Aorta (tissue), 5 donors: ENCODE measurements around the gene INPP5D. TPM values are rescaled to one million over a fixed set of nuclear protein-coding genes. Genes with fewer than 3 reads are reported as not detected.

Experiments
- ATAC-seq: fragments of 200-7000 bp; cut with Tn5 transposase; one replicate; pipeline ENCODE4 v1.9.1; 2022; ENCODE audit warnings: moderate library complexity; ENCODE audit not compliant: low FRiP score
- DNase-seq, 2 donors: peaks; one replicate each; pipeline ENCODE4 v3.0.0-alpha.2; 2020
- H3K27ac ChIP-seq, 2 donors: one replicate each; pipeline ENCODE4 v1.5.1; 2013; ENCODE audit warnings: low read length in 2 of 2, mild to moderate bottlenecking in 2 of 2, moderate library complexity in 2 of 2, control low read depth in 1 of 2, inconsistent platforms in 1 of 2, low read depth in 1 of 2
- H3K27me3 ChIP-seq, 2 donors: one replicate each; pipeline ENCODE4 v1.6.1; 2013; ENCODE audit warnings: control low read depth in 1 of 2, low read length in 1 of 2, mild to moderate bottlenecking in 1 of 2, moderate library complexity in 1 of 2; ENCODE audit not compliant: insufficient read depth in 2 of 2, control insufficient read depth in 1 of 2
- H3K36me3 ChIP-seq, 2 donors: one replicate each; pipeline ENCODE4 v1.6.1; 2013; ENCODE audit warnings: control low read depth in 1 of 2, low read length in 1 of 2, mild to moderate bottlenecking in 1 of 2; ENCODE audit not compliant: insufficient read depth in 2 of 2, control insufficient read depth in 1 of 2
- H3K4me1 ChIP-seq, 2 donors: one replicate each; pipeline ENCODE4 v1.6.1; 2013; ENCODE audit warnings: low read length in 2 of 2, control low read depth in 1 of 2, mild to moderate bottlenecking in 1 of 2, moderate library complexity in 1 of 2; ENCODE audit not compliant: insufficient read depth in 2 of 2, control insufficient read depth in 1 of 2
- H3K4me3 ChIP-seq, 2 donors: one replicate each; pipeline ENCODE4 v1.5.1; 2013; ENCODE audit warnings: low read length in 2 of 2, control low read depth in 1 of 2, mild to moderate bottlenecking in 1 of 2
- H3K9me3 ChIP-seq: one replicate; pipeline ENCODE4 v1.6.1; 2013; ENCODE audit warnings: mild to moderate bottlenecking, low read length; ENCODE audit not compliant: control insufficient read depth
- WGBS, 2 donors: extraction: QIAGEN DNeasy Blood & Tissue Kit; methylation state at CpG; one replicate each; pipeline ENCODE4 v1.1.7; 2013; 5-methylcytosine and 5-hydroxymethylcytosine counted together
- intact Hi-C, 2 donors: fragments of 100-400 bp; cut with DNase I; formaldehyde crosslinking; loops; one replicate each; pipeline versions ENCODE4 v1.14.2 to v1.15.0; 2022
- polyA plus RNA-seq, 2 donors: library from polyadenylated mRNA; stranded (reverse); fragments of 200-250 nt; gene quantifications; one replicate each; pipeline ENCODE4 v1.2.3, GENCODE V29; 2013
- total RNA-seq, 2 donors: library from RNA; stranded (reverse); fragmentation: NEBNext Ultra II Directional; extraction: Animal tissue kit (Norgen Biotek cat#: 25700); gene quantifications; one replicate each; pipeline ENCODE4 v1.2.1, GENCODE V29; 2021
- donor health status: healthy with polysubstance abuse.
- donor health status: Bipolar disorder and iron deficiency.
- donor health status: DM: no; HTN: no; CAD: no.
- donor health status: DM: no; HTN: no; CAD: no.
- donor health status: DM: yes; HTN: yes; CAD: no.

Gene INPP5D
- total and polyA plus RNA-seq, 4 donors, result 0.95 to 51.2 (median 17.2) TPM

- H3K4me3 ChIP-seq, result no peak overlapping the region
- no peaks in the 10 kb centered on the region for H3K36me3 ChIP-seq
- H3K4me1 ChIP-seq, result no peaks in the 10 kb centered on the region
- ATAC-seq, result no peak
- WGBS, 2 donors, result 75% methylated on average over 6 of the region's 6 CpGs
- intact Hi-C loops, result no loop called here
- H3K27ac ChIP-seq, result no peak overlapping the region
- H3K27me3 ChIP-seq, result no peaks in the 10 kb centered on the region
- peak in 1 of 2 donors; percentile 34 for DNase-seq
- peaks cover 3% of the 10 kb centered on the region for H3K9me3 ChIP-seq
Measured at GRCh38 chr2:233075141-233075965, 15.2 kb downstream of the INPP5D start.

- Histone ChIP-seq H3K27me3 (no peaks in the 10 kb centered on the region), H3K36me3 (no peaks in the 10 kb centered on the region), H3K9me3 (peaks cover 3% of the 10 kb centered on the region), H3K27ac (no peak overlapping the region), H3K4me1 (no peaks in the 10 kb centered on the region), H3K4me3 (no peak overlapping the region)
- ATAC-seq (no peak), DNase-seq (peak in 1 of 2 donors; percentile 1)
- intact Hi-C loops, result no loop called here
- 24 to 30% methylated on average over 2 of the region's 2 CpGs for WGBS, 2 donors
Measured at GRCh38 chr2:233075966-233076339, 15.8 kb downstream of the INPP5D start.

DNA sequence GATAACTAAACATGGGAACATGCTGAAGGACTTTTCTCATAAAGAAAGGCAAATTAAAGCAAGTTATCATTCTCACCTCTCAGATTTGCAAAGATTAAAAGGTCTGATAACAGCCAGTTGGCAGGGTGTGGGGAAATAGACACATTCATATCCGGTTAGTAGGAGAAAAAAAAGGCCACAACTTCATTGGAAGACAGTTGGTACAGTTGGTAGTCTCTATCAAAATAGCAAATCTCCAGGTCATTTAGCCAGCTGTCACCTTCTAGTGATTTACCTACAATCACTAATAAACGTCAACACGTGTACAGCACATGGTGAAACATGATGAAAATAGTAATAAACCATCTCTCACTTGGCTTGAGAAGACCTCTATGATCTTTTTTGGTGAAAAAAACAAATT lies 16.6 kb downstream of the INPP5D start:
- Histone ChIP-seq H3K9me3 (peaks cover 3% of the 10 kb centered on the region), H3K4me1 (no peaks in the 10 kb centered on the region), H3K27me3 (no peaks in the 10 kb centered on the region), H3K36me3 (no peaks in the 10 kb centered on the region), H3K4me3 (no peak overlapping the region), H3K27ac (no peak overlapping the region)
- ATAC-seq (no peak), DNase-seq (no peak)
- intact Hi-C loops, result no loop called here
- 69 to 70% methylated on average over 3 of the region's 3 CpGs for WGBS, 2 donors

GRCh38 chr2:233079473-233079877 lies 19.3 kb downstream of the INPP5D start:
- Histone ChIP-seq H3K9me3 (no peaks in the 10 kb centered on the region), H3K4me1 (no peaks in the 10 kb centered on the region), H3K27ac (no peak overlapping the region), H3K27me3 (no peaks in the 10 kb centered on the region), H3K4me3 (no peak overlapping the region), H3K36me3 (no peaks in the 10 kb centered on the region)
- intact Hi-C loops, result no loop called here
- ATAC-seq (no peak), DNase-seq (peak in 1 of 2 donors; percentile 62)
- 76 to 79% methylated on average over 10 of the region's 10 CpGs for WGBS, 2 donors

GRCh38 chr2:233079953-233080835 lies 20.1 kb downstream of the INPP5D start:
- no peaks in the 10 kb centered on the region for H3K27me3 ChIP-seq
- DNase-seq, result peak in 1 of 2 donors; percentile 20
- no peak overlapping the region for H3K27ac ChIP-seq
- no peak for ATAC-seq
- H3K9me3 ChIP-seq, result no peaks in the 10 kb centered on the region
- intact Hi-C loops, result no loop called here
- H3K36me3 ChIP-seq, result no peaks in the 10 kb centered on the region
- WGBS, 2 donors, result 84 to 85% methylated on average over 20 of the region's 20 CpGs
- H3K4me3 ChIP-seq, result no peak overlapping the region
- H3K4me1 ChIP-seq, result no peaks in the 10 kb centered on the region

DNA sequence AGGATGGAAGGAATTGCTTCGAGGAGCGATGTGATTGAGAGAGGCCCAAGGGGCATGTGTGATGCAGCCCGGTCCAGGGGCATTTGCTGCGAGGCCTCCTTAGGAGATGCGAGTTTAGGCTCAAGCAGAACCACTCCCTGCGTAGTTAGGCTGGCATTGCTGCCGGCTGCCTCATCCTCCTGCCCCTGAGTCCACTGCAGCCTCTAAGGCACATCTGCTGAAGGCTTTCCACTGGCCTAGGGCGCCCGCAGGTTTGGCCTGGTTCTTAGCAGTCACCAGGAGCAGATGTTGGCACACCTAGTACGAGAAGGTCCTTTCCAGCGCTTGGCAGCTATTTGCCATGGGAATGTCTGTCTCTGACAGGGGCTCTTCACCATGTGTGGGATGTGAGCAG lies 20.7 kb downstream of the INPP5D start:
- whole genome bisulfite sequencing, 2 donors, result 91 to 93% methylated on average over 11 of the region's 11 CpGs
- peak in 1 of 2 donors; percentile 55 for DNase-seq
- Histone ChIP-seq H3K27ac (no peak overlapping the region), H3K4me1 (no peaks in the 10 kb centered on the region), H3K4me3 (no peak overlapping the region), H3K36me3 (no peaks in the 10 kb centered on the region), H3K27me3 (no peaks in the 10 kb centered on the region), H3K9me3 (no peaks in the 10 kb centered on the region)
- intact Hi-C loops, result no loop called here
- no peak for ATAC-seq

DNA sequence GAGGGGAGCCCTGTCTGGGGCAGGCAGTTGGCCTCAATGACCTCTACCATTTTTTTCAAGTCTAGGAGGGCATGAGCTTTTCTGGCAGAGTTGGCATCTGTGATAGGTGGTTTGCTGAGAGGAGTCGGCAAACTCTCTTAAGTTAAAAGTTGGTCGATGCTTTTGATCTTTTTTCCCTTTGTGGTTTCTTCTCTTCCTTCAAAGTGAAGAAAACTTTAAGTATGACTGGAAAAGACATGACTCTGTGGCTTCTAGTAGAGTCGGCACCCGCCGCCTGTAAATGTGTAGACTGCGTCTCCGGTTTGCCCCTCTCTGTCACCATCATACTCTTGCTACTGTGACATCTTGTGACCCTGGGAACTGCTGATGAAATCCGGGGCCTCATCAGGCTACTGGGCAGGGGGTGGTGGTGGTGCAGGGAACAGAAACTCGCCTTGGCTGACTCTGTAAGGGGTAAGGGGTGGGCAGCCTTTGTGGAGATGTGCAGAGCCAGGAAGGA lies 21.1 kb downstream of the INPP5D start:
- intact Hi-C loops, result no loop called here
- Histone ChIP-seq H3K4me3 (no peak overlapping the region), H3K9me3 (no peaks in the 10 kb centered on the region), H3K36me3 (no peaks in the 10 kb centered on the region), H3K27me3 (no peaks in the 10 kb centered on the region), H3K27ac (no peak overlapping the region), H3K4me1 (no peaks in the 10 kb centered on the region)
- no peak for ATAC-seq
- no peak for DNase-seq
- 90 to 94% methylated on average over 9 of the region's 9 CpGs for WGBS, 2 donors

DNA sequence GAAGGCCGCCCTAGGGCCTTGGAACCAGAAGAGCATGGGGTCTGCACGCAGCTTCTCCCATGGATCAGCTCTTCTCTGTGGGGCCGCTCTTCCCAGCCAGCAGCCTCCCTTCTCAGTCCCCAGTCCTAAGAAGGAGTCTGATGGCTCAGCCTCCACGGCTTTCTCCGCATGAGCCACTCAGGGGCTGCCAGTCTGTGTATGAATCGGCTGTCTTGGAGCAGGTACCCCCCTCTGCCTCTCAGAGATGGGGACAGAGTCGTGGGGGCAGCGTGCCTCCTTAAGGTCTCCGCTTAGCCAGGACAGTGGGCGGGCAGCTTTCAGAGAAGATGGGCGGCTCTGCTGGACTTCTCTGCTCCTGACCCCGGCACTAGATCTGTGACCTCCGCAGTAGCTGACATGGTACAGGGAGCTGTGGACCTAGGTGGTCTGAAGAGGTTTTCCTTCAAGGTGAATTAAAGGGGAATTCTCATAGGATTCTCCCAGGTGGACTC lies 21.6 kb downstream of the INPP5D start:
- H3K27me3 ChIP-seq, result no peaks in the 10 kb centered on the region
- intact Hi-C loops, result no loop called here
- H3K4me3 ChIP-seq, result no peak overlapping the region
- WGBS, 2 donors, result 92 to 93% methylated on average over 13 of the region's 13 CpGs
- no peaks in the 10 kb centered on the region for H3K4me1 ChIP-seq
- H3K27ac ChIP-seq, result no peak overlapping the region
- no peaks in the 10 kb centered on the region for H3K36me3 ChIP-seq
- no peaks in the 10 kb centered on the region for H3K9me3 ChIP-seq
- DNase-seq (peak in 1 of 2 donors; percentile 57), ATAC-seq (no peak)
